H9 (cell line): ENCODE results near the gene EVL. TPM values are rescaled to one million over a fixed set of nuclear protein-coding genes. Genes with fewer than 3 reads are reported as not detected.

Source experiments
- DNase-seq: peaks from one replicate; pipeline ENCODE4 v3.0.0-alpha.2; 2017
- H2AFZ ChIP-seq: one replicate; pipeline ENCODE4 v1.6.1; 2013; ENCODE audit warnings: mild to moderate bottlenecking, low read length, control low read depth, moderate library complexity
- H2AK5ac ChIP-seq: 2 replicates; pipeline ENCODE4 v1.6.1; 2013; ENCODE audit warnings: low read length, control low read depth, mixed read lengths; ENCODE audit not compliant: insufficient read length
- H2BK120ac ChIP-seq: one replicate; pipeline ENCODE4 v1.6.1; 2013; ENCODE audit warnings: low read depth, mild to moderate bottlenecking, low read length, control low read depth, inconsistent platforms; ENCODE audit not compliant: poor library complexity, severe bottlenecking
- H2BK12ac ChIP-seq: 2 replicates; pipeline ENCODE4 v1.6.1; 2013; ENCODE audit warnings: low read length, control low read depth, mixed read lengths, low read depth; ENCODE audit not compliant: insufficient read length
- H2BK15ac ChIP-seq: 2 replicates; pipeline ENCODE4 v1.6.1; 2013; ENCODE audit warnings: low read depth, low read length, control low read depth
- H2BK20ac ChIP-seq: one replicate; pipeline ENCODE4 v1.6.1; 2013; ENCODE audit warnings: low read depth, mild to moderate bottlenecking, low read length, control low read depth, inconsistent platforms; ENCODE audit not compliant: poor library complexity, severe bottlenecking
- H2BK5ac ChIP-seq: 2 replicates; pipeline ENCODE4 v1.6.1; 2013; ENCODE audit warnings: low read length, control low read depth, mixed read lengths; ENCODE audit not compliant: insufficient read length
- H3K14ac ChIP-seq: 2 replicates; pipeline ENCODE4 v1.6.1; 2013; ENCODE audit warnings: low read length, control low read depth; ENCODE audit not compliant: insufficient read depth
- H3K18ac ChIP-seq: 2 replicates; pipeline ENCODE4 v1.6.1; 2013; ENCODE audit warnings: low read depth, mild to moderate bottlenecking, mixed read lengths, low read length, control low read depth; ENCODE audit not compliant: insufficient read length
- H3K23ac ChIP-seq: 2 replicates; pipeline ENCODE4 v1.6.1; 2013; ENCODE audit warnings: low read length, control low read depth, mixed read lengths, low read depth; ENCODE audit not compliant: insufficient read length
- H3K23me2 ChIP-seq: 2 replicates; pipeline ENCODE4 v1.6.1; 2013; ENCODE audit warnings: low read depth, mild to moderate bottlenecking, mixed read lengths, low read length, control low read depth; ENCODE audit not compliant: insufficient read length, poor library complexity, severe bottlenecking
- H3K27ac ChIP-seq: 2 replicates; pipeline ENCODE4 v1.5.1; 2013; ENCODE audit warnings: low read length, control low read depth, mixed read lengths, low read depth; ENCODE audit not compliant: insufficient read length
- H3K27me3 ChIP-seq: 2 replicates; pipeline ENCODE4 v1.6.1; 2013; ENCODE audit warnings: low read length, control low read depth, inconsistent platforms; ENCODE audit not compliant: insufficient read depth
- H3K4ac ChIP-seq: 2 replicates; pipeline ENCODE4 v1.6.1; 2013; ENCODE audit warnings: low read depth, mild to moderate bottlenecking, control low read depth, inconsistent platforms, low read length, moderate library complexity
- H3K4me1 ChIP-seq: 2 replicates; pipeline ENCODE4 v1.6.1; 2013; ENCODE audit warnings: low read length, control low read depth, inconsistent platforms; ENCODE audit not compliant: insufficient read depth
- H3K4me2 ChIP-seq: 2 replicates; pipeline ENCODE4 v1.6.1; 2013; ENCODE audit warnings: low read length, control low read depth, mixed read lengths; ENCODE audit not compliant: insufficient read length, insufficient read depth
- H3K56ac ChIP-seq: 2 replicates; pipeline ENCODE4 v1.6.1; 2013; ENCODE audit warnings: low read depth, mild to moderate bottlenecking, mixed read lengths, low read length, control low read depth; ENCODE audit not compliant: insufficient read length
- H3K79me1 ChIP-seq: 2 replicates; pipeline ENCODE4 v1.6.1; 2013; ENCODE audit warnings: low read depth, mild to moderate bottlenecking, moderate library complexity, low read length, control low read depth, inconsistent platforms; ENCODE audit not compliant: insufficient read depth, poor library complexity, severe bottlenecking
- H3K79me2 ChIP-seq: 2 replicates; pipeline ENCODE4 v1.6.1; 2013; ENCODE audit warnings: low read length, control low read depth, inconsistent platforms; ENCODE audit not compliant: insufficient read depth
- H3K9ac ChIP-seq: 2 replicates; pipeline ENCODE4 v1.6.1; 2013; ENCODE audit warnings: low read length, control low read depth, mixed read lengths; ENCODE audit not compliant: insufficient read length; ENCODE audit errors: extremely low read depth
- H3K9me3 ChIP-seq: one replicate; pipeline ENCODE4 v1.6.1; 2013; ENCODE audit warnings: low read depth, low read length, inconsistent platforms; ENCODE audit not compliant: control insufficient read depth
- H3T11ph ChIP-seq: one replicate; pipeline ENCODE4 v1.6.1; 2013; ENCODE audit warnings: mild to moderate bottlenecking, low read length, control low read depth, inconsistent platforms
- H4K20me1 ChIP-seq: one replicate; pipeline ENCODE4 v1.6.1; 2013; ENCODE audit not compliant: control insufficient read depth, insufficient read length, insufficient read depth
- H4K5ac ChIP-seq: 2 replicates; pipeline ENCODE4 v1.6.1; 2013; ENCODE audit warnings: low read depth, mild to moderate bottlenecking, mixed read lengths, low read length, control low read depth; ENCODE audit not compliant: insufficient read length
- H4K8ac ChIP-seq: replicated peaks from 2 replicates; pipeline ENCODE4 v1.6.1; 2013; ENCODE audit warnings: low read length, control low read depth, mixed read lengths, low read depth; ENCODE audit not compliant: insufficient read length
- H4K91ac ChIP-seq: 2 replicates; pipeline ENCODE4 v1.6.1; 2013; ENCODE audit warnings: low read depth, mild to moderate bottlenecking, moderate library complexity, mixed read lengths, low read length, control low read depth; ENCODE audit not compliant: insufficient read length
- H3K27ac Mint-ChIP-seq, 3 experiments: 2 replicates in 2 of 3; 3 replicates in 1 of 3; pipeline ENCODE4 v1.8.0; 2020 to 2021; ENCODE audit warnings: mixed read lengths in 3 of 3, mild to moderate bottlenecking in 1 of 3, moderate library complexity in 1 of 3
- H3K27me3 Mint-ChIP-seq: 2 replicates; pipeline ENCODE4 v1.8.0; 2021; ENCODE audit warnings: low read depth, mild to moderate bottlenecking, moderate library complexity, mixed read lengths
- H3K36me3 Mint-ChIP-seq, 3 experiments: 2 replicates in 2 of 3; 3 replicates in 1 of 3; pipeline ENCODE4 v1.8.0; 2020 to 2021; ENCODE audit warnings: low read depth in 3 of 3, mixed read lengths in 3 of 3; ENCODE audit not compliant: insufficient read depth in 1 of 3
- H3K4me1 Mint-ChIP-seq, 2 experiments: 2 replicates each; pipeline ENCODE4 v1.8.0; 2020; ENCODE audit warnings: mixed read lengths in 2 of 2
- H3K4me3 Mint-ChIP-seq, 2 experiments: 2 replicates in 1 of 2; 3 replicates in 1 of 2; pipeline ENCODE4 v1.8.0; 2020 to 2021; ENCODE audit warnings: mild to moderate bottlenecking in 2 of 2, mixed read lengths in 2 of 2, moderate library complexity in 1 of 2
- H3K9me3 Mint-ChIP-seq, 2 experiments: 2 replicates in 1 of 2; 3 replicates in 1 of 2; pipeline ENCODE4 v1.8.0; 2020; ENCODE audit warnings: mild to moderate bottlenecking in 2 of 2, mixed read lengths in 2 of 2, moderate library complexity in 1 of 2
- WGBS: extraction: QIAGEN DNeasy Blood & Tissue Kit; methylation state at CpG from one replicate; pipeline ENCODE4 v1.1.7; 2013; ENCODE audit warnings: missing lambda C conversion rate, low lambda C conversion rate, mixed read lengths; ENCODE audit not compliant: insufficient read length; ENCODE audit errors: extremely low coverage; 5-methylcytosine and 5-hydroxymethylcytosine counted together
- total RNA-seq: library from RNA; stranded (reverse); gene quantifications from 2 replicates; pipeline ENCODE4 v1.2.1, GENCODE V29; 2021
- TF ChIP-seq, protein P1 (sequence below): fragments of 200-600 bp; sonication (generic); conservative IDR thresholded peaks from 3 replicates; pipeline ENCODE4 v1.8.0; 2021; ENCODE audit warnings: antibody characterized with exemption, mild to moderate bottlenecking

EVL gene
- total RNA-seq, 1 experiment from 2014 or later = 53.2 TPM

DNA sequence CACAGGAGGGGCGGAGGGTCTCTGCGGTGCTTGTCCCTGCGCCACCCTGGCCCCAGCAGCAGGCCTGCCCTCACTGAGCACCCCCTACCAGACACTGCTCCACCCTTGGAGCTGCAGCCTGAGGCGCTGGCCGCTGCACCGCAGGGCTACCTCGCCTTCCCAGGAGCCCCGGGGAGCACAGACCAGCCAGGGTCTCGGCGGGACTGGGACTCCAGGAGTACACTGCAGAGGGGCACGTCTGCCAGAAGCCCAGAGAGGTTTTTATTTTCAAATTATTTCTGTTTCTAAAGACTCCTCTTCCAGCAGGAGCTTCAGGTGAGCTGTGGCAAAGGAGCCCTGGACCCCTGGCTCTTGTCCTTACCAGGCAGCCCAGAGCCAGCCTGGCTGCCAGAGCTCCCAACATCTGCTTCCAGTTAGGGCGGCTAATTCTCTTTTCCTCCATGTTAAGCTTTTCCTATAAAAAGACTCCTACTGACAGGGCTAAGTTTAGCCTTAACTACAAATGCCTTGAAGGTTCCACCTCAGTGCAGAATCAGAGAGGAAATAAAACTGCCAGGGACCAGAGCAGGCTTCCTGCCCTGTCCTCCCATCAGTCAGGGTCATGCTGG lies 67.8 kb downstream of the EVL start:
- H3T11ph ChIP-seq = no peak overlapping the region
- H2BK12ac ChIP-seq = no peak overlapping the region
- no peaks in the 10 kb centered on the region for H3K23me2 ChIP-seq
- peaks cover 12 to 23% of the 10 kb centered on the region in 2 experiments for H3K4me1 Mint-ChIP-seq
- H3K4ac ChIP-seq = no peak overlapping the region
- H3K18ac ChIP-seq = no peak overlapping the region
- DNase-seq = no peak
- no peak overlapping the region for H2AK5ac ChIP-seq
- TF ChIP-seq, protein P1, sequence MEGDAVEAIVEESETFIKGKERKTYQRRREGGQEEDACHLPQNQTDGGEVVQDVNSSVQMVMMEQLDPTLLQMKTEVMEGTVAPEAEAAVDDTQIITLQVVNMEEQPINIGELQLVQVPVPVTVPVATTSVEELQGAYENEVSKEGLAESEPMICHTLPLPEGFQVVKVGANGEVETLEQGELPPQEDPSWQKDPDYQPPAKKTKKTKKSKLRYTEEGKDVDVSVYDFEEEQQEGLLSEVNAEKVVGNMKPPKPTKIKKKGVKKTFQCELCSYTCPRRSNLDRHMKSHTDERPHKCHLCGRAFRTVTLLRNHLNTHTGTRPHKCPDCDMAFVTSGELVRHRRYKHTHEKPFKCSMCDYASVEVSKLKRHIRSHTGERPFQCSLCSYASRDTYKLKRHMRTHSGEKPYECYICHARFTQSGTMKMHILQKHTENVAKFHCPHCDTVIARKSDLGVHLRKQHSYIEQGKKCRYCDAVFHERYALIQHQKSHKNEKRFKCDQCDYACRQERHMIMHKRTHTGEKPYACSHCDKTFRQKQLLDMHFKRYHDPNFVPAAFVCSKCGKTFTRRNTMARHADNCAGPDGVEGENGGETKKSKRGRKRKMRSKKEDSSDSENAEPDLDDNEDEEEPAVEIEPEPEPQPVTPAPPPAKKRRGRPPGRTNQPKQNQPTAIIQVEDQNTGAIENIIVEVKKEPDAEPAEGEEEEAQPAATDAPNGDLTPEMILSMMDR = no peak
- no peaks in the 10 kb centered on the region for H3K79me2 ChIP-seq
- H3K27ac ChIP-seq = no peak overlapping the region
- H3K14ac ChIP-seq = no peak overlapping the region
- H3K36me3 Mint-ChIP-seq = peaks cover 6 to 18% (median 13%) of the 10 kb centered on the region in 3 experiments; a peak in 5 of 7 replicates
- no peaks in the 10 kb centered on the region for H3K4me1 ChIP-seq
- no peak overlapping the region for H3K4me3 Mint-ChIP-seq
- no peaks in the 10 kb centered on the region for H4K20me1 ChIP-seq
- H2BK20ac ChIP-seq = no peak overlapping the region
- no peak overlapping the region for H2BK5ac ChIP-seq
- no peak overlapping the region for H3K23ac ChIP-seq
- no peak overlapping the region for H2BK120ac ChIP-seq
- no CpG with 5 or more reads among the region's 12 CpGs for WGBS
- no peak overlapping the region for H4K91ac ChIP-seq
- no peak overlapping the region for H3K9ac ChIP-seq
- no peaks in the 10 kb centered on the region for H3K9me3 Mint-ChIP-seq
- no peak overlapping the region for H3K27ac Mint-ChIP-seq
- H3K56ac ChIP-seq = no peak overlapping the region
- no peaks in the 10 kb centered on the region for H3K79me1 ChIP-seq
- H3K4me2 ChIP-seq = no peak overlapping the region
- no peak overlapping the region for H4K8ac ChIP-seq
- H2AFZ ChIP-seq = no peak overlapping the region
- H4K5ac ChIP-seq = no peak overlapping the region
- H3K9me3 ChIP-seq = no peaks in the 10 kb centered on the region
- no peaks in the 10 kb centered on the region; the same call in 1 of the 2 replicates for H3K27me3 Mint-ChIP-seq
- no peak overlapping the region for H2BK15ac ChIP-seq
- no peaks in the 10 kb centered on the region for H3K27me3 ChIP-seq
